HCT116 (cell line): ENCODE measurements around the gene TMEM129. TPM values are rescaled to one million over a fixed set of nuclear protein-coding genes. Genes with fewer than 3 reads are reported as not detected.

ENCODE experiments used
- ATAC-seq: fragments of 200-7000 bp; cut with Tn5 transposase; 2 replicates; pipeline ENCODE4 v1.9.1; 2020; ENCODE audit warnings: mild to moderate bottlenecking, moderate library complexity
- BruUV-seq: library from RNA; stranded (reverse); fragments of 400-500 nt; replicated peaks from 2 replicates; lab custom pipeline; 2021; lab: Mats Ljungman, UMichigan
- CTCF ChIA-PET: fragments of 300-600 bp; sonication (Branson Sonifier 250); formaldehyde crosslinking; loops from one replicate; lab custom pipeline; 2021; ENCODE audit warnings: antibody characterized with exemption; lab: Charles Lee
- POLR2A ChIA-PET: fragments of 300-600, 350-600 bp; sonication (Branson Sonifier 250); formaldehyde crosslinking; loops from one replicate; lab custom pipeline; 2021; ENCODE audit warnings: antibody characterized with exemption; lab: Charles Lee
- RAD21 ChIA-PET, 2 experiments: fragments of 300-600 bp; sonication (Branson Sonifier 250); formaldehyde crosslinking; loops; one replicate each; lab custom pipeline; 2023; ENCODE audit warnings: low total read pairs in 2 of 2; ENCODE audit not compliant: uncharacterized antibody in 2 of 2, unreplicated experiment in 2 of 2, low non-redundant PET in 1 of 2; lab: Charles Lee
- DNase-seq: peaks from one replicate; pipeline ENCODE4 v3.0.0-alpha.2; 2010; ENCODE audit warnings: low read depth, low spot score
- H2AFZ ChIP-seq: fragments of 200-600 bp; shearing (Covaris generic), sonication (generic); 2 replicates; pipeline ENCODE4 v1.6.1; 2017; ENCODE audit warnings: low read depth, mixed run types, mixed read lengths, antibody characterized with exemption, low read length; ENCODE audit not compliant: poor library complexity, severe bottlenecking
- H3K27ac ChIP-seq: 2 replicates; pipeline ENCODE4 v1.5.1; 2012; ENCODE audit warnings: low read depth, low read length
- H3K27me3 ChIP-seq: fragments of 200-600 bp; sonication (generic); 2 replicates; pipeline ENCODE4 v1.6.1; 2016; ENCODE audit warnings: mixed run types, low read length, mixed read lengths; ENCODE audit not compliant: insufficient read depth
- H3K36me3 ChIP-seq, 2 experiments: fragments of 200-500 bp in 1 of 2; fragments of 200-600 bp in 1 of 2; sonication (Bioruptor generic) in 1 of 2; sonication (generic) in 1 of 2; 2 replicates each; pipeline versions ENCODE4 v1.5.1 to v1.6.1; 2014 to 2016; ENCODE audit warnings: low read length in 2 of 2, inconsistent platforms in 1 of 2, mixed read lengths in 1 of 2, mixed run types in 1 of 2; ENCODE audit not compliant: insufficient read depth in 2 of 2, control insufficient read depth in 1 of 2
- H3K4me1 ChIP-seq, 2 experiments: fragments of 200-600 bp in 1 of 2; sonication (generic) in 1 of 2; 2 replicates each; pipeline versions ENCODE4 v1.5.1 to v1.6.1; 2012 to 2017; ENCODE audit warnings: low read length in 2 of 2, inconsistent platforms in 1 of 2, mild to moderate bottlenecking in 1 of 2, mixed read lengths in 1 of 2, mixed run types in 1 of 2, moderate library complexity in 1 of 2; ENCODE audit not compliant: insufficient read depth in 2 of 2, control insufficient read depth in 1 of 2
- H3K4me2 ChIP-seq: fragments of 200-600 bp; sonication (generic); 2 replicates; pipeline ENCODE4 v1.6.1; 2017; ENCODE audit warnings: mixed run types, low read length, mixed read lengths
- H3K4me3 ChIP-seq, 2 experiments: fragments of 200-600 bp in 1 of 2; sonication (generic) in 1 of 2; replicated peaks in 1 of 2; 2 replicates each; pipeline ENCODE4 v1.5.1; 2011 to 2016; ENCODE audit warnings: low read length in 2 of 2, control low read depth in 1 of 2, low read depth in 1 of 2, mild to moderate bottlenecking in 1 of 2, mixed read lengths in 1 of 2, mixed run types in 1 of 2
- H3K79me2 ChIP-seq: fragments of 200-600 bp; sonication (generic); 2 replicates; pipeline ENCODE4 v1.6.1; 2017; ENCODE audit warnings: mild to moderate bottlenecking, mixed run types, low read length, moderate library complexity, mixed read lengths; ENCODE audit not compliant: insufficient read depth
- H3K9ac ChIP-seq: fragments of 200-600 bp; sonication (generic); 2 replicates; pipeline ENCODE4 v1.6.1; 2016; ENCODE audit warnings: low read length, mixed read lengths
- H3K9me2 ChIP-seq: fragments of 200-600 bp; sonication (generic), shearing (Covaris generic); 2 replicates; pipeline ENCODE4 v1.6.1; 2017; ENCODE audit warnings: mixed run types, mild to moderate bottlenecking, moderate library complexity; ENCODE audit not compliant: insufficient read depth
- H3K9me3 ChIP-seq, 2 experiments: fragments of 200-500 bp in 1 of 2; fragments of 200-600 bp in 1 of 2; sonication (Bioruptor generic) in 1 of 2; sonication (generic) in 1 of 2; 2 replicates each; pipeline ENCODE4 v1.6.1; 2014 to 2017; ENCODE audit warnings: low read length in 2 of 2, mixed read lengths in 2 of 2, inconsistent platforms in 1 of 2, low read depth in 1 of 2, mild to moderate bottlenecking in 1 of 2, mixed run types in 1 of 2, moderate library complexity in 1 of 2; ENCODE audit not compliant: control insufficient read depth in 1 of 2, insufficient read depth in 1 of 2
- H4K20me1 ChIP-seq: fragments of 200-600 bp; sonication (generic), shearing (Covaris generic); 2 replicates; pipeline ENCODE4 v1.6.1; 2017; ENCODE audit warnings: mixed run types, mild to moderate bottlenecking, moderate library complexity; ENCODE audit not compliant: insufficient read depth
- ATF3 ChIP-seq: IDR thresholded peaks from 2 replicates; pipeline ENCODE4 v1.6.1; 2012
- CBX3 ChIP-seq: IDR thresholded peaks from 2 replicates; pipeline ENCODE4 v1.6.1; 2012; ENCODE audit warnings: low read depth
- CTCF ChIP-seq, 3 experiments: fragments of 200-600 bp in 1 of 3; sonication (generic) in 1 of 3; IDR thresholded peaks in 2 of 3; conservative IDR thresholded peaks in 1 of 3; 2 replicates each; pipeline ENCODE4 v1.5.1; 2012 to 2017; ENCODE audit warnings: low read depth in 2 of 3, low read length in 2 of 3, antibody characterized with exemption in 1 of 3, borderline replicate concordance in 1 of 3, control low read depth in 1 of 3, mild to moderate bottlenecking in 1 of 3, mixed read lengths in 1 of 3, mixed run types in 1 of 3, moderate library complexity in 1 of 3; ENCODE audit not compliant: insufficient read depth in 1 of 3
- EZH2 ChIP-seq: fragments of 200-600 bp; sonication (generic); IDR thresholded peaks from 2 replicates; pipeline ENCODE4 v1.6.1; 2017; ENCODE audit warnings: antibody characterized with exemption, mixed run types
- EZH2phosphoT487 ChIP-seq: fragments of 200-600 bp; IDR thresholded peaks from 2 replicates; pipeline ENCODE4 v1.6.1; 2018; ENCODE audit warnings: antibody characterized with exemption, borderline replicate concordance
- FOSL1 ChIP-seq: IDR thresholded peaks from 2 replicates; pipeline ENCODE4 v1.6.1; 2012; ENCODE audit warnings: low read depth
- JUND ChIP-seq: IDR thresholded peaks from 2 replicates; pipeline ENCODE4 v1.6.1; 2012
- POLR2A ChIP-seq: IDR thresholded peaks from 2 replicates; pipeline ENCODE4 v1.7.0; 2011; ENCODE audit warnings: borderline replicate concordance; ENCODE audit not compliant: insufficient read depth, insufficient read length; ENCODE audit errors: extremely low read depth
- RAD21 ChIP-seq: IDR thresholded peaks from 2 replicates; pipeline ENCODE4 v1.6.1; 2012; ENCODE audit warnings: low read depth, mild to moderate bottlenecking
- TCF7L2 ChIP-seq: IDR thresholded peaks from 2 replicates; pipeline ENCODE4 v1.7.0; 2011; ENCODE audit warnings: borderline replicate concordance, inconsistent platforms; ENCODE audit not compliant: insufficient read depth, insufficient read length; ENCODE audit errors: extremely low read depth
- YY1 ChIP-seq: IDR thresholded peaks from 2 replicates; pipeline ENCODE4 v1.6.1; 2011; ENCODE audit warnings: low read length, low read depth, moderate library complexity, mild to moderate bottlenecking; ENCODE audit not compliant: insufficient replicate concordance; ENCODE audit errors: extremely low read depth
- ZFX ChIP-seq: fragments of 450-650 bp; IDR thresholded peaks from 2 replicates; pipeline ENCODE4 v1.6.1; 2017
- ZNF274 ChIP-seq: fragments of 200-500 bp; sonication (Bioruptor generic); IDR thresholded peaks from 2 replicates; pipeline ENCODE4 v1.6.1; 2014; ENCODE audit warnings: mild to moderate bottlenecking, low read depth, low read length, inconsistent platforms
- intact Hi-C: fragments of 100-400 bp; cut with micrococcal nuclease; formaldehyde crosslinking; loops from 2 replicates; pipeline ENCODE4 v1.10.0; 2022
- total RNA-seq: library from RNA; stranded (reverse); gene quantifications from one replicate; pipeline ENCODE4 v1.2.1, GENCODE V29; 2021; ENCODE audit not compliant: unreplicated experiment

The TMEM129 gene
- total RNA-seq, 1 experiment from 2014 or later: 29.4 TPM

- no peak overlapping the region for H2AFZ ChIP-seq
- H3K27ac ChIP-seq: no peak overlapping the region
- ChIA-PET CTCF (no interaction called here), POLR2A (no interaction called here), RAD21 (no interaction called here)
- no peaks in the 10 kb centered on the region for H3K9me2 ChIP-seq
- BruUV-seq: no TSS peak
- H3K4me1 ChIP-seq: peaks cover 11 to 15% of the 10 kb centered on the region in 2 experiments
- H3K36me3 ChIP-seq: no peaks in the 10 kb centered on the region
- no peaks in the 10 kb centered on the region for H3K9me3 ChIP-seq
- no peaks in the 10 kb centered on the region for H4K20me1 ChIP-seq
- no peaks in the 10 kb centered on the region for H3K27me3 ChIP-seq
- TF ChIP-seq TCF7L2: no peak
- no peak overlapping the region for H3K4me3 ChIP-seq
- DNase-seq: no peak
- no peak for ATAC-seq
- no peaks in the 10 kb centered on the region for H3K79me2 ChIP-seq
- no peak overlapping the region for H3K9ac ChIP-seq
- no peak overlapping the region for H3K4me2 ChIP-seq
- intact Hi-C loops: no loop called here
Measured at GRCh38 chr4:1669270-1669669, 51.9 kb downstream of the TMEM129 start.

DNA sequence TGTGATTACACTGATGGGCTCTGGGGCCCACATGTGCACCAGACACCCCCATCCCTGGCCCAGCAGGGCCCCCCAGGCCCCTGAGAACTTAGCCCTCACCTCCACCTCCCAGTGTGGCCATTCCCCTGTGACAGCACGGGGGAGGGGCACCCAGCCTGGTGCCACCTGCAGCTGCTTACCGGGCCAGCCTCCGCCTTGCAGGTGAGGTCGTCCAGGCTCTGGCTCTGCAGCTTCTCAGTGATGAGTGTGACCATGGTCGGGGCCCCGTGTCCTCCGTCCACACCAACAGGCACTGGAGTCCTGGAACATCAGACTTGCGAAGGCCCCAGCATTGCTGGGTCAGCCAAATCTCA, 52.7 kb downstream of the TMEM129 start:
- H3K36me3 ChIP-seq: no peaks in the 10 kb centered on the region
- TF ChIP-seq ZNF274 (no peak), EZH2phosphoT487 (no peak), CTCF (IDR thresholded peaks at IDR 0.05 in 2 of 3, conservative IDR thresholded peaks at IDR 0.05 in 1 of 3; ENCODE audit: borderline replicate concordance in 1 of 3, insufficient read depth in 1 of 3, low read depth in 2 of 3, low read length in 2 of 3) (no peak), EZH2 (no peak), ZFX (no peak), RAD21 (no peak), TCF7L2 (no peak), CBX3 (no peak), ATF3 (no peak), POLR2A (no peak), FOSL1 (no peak), YY1 (no peak), JUND (no peak)
- H4K20me1 ChIP-seq: no peaks in the 10 kb centered on the region
- DNase-seq (no peak), ATAC-seq (peak; percentile 39)
- no peaks in the 10 kb centered on the region for H3K27me3 ChIP-seq
- H3K4me1 ChIP-seq: peaks cover 11 to 15% of the 10 kb centered on the region in 2 experiments
- peak overlapping the region; percentile 90 for H2AFZ ChIP-seq
- H3K79me2 ChIP-seq: no peaks in the 10 kb centered on the region
- ChIA-PET POLR2A (no interaction called here), CTCF (interaction anchor here (0.9 kb wide), 1 partner anchor 25 kb away, joined by 4 read pairs; no protein-coding TSS in a partner anchor), RAD21 (no interaction called here)
- intact Hi-C loops: no loop called here
- no peaks in the 10 kb centered on the region for H3K9me3 ChIP-seq
- peak overlapping the region; percentile 75 for H3K4me2 ChIP-seq
- H3K27ac ChIP-seq: no peak overlapping the region
- no peaks in the 10 kb centered on the region for H3K9me2 ChIP-seq
- no TSS peak for BruUV-seq
- 0 out of 2 replicates have a peak overlapping the region, but pooled peaks have one; percentile 24 for H3K9ac ChIP-seq
- H3K4me3 ChIP-seq: peak overlapping the region in 1 of 2 experiments; percentile 46; a peak in 2 of 4 replicates
